ENCODE results near the gene OR2AG2. TPM values are rescaled to one million over a fixed set of nuclear protein-coding genes. Genes with fewer than 3 reads are reported as not detected.

Gene OR2AG2
- total RNA-seq, 2 donors from 2014 or later = 0.47 TPM; not detected in 1

DNA sequence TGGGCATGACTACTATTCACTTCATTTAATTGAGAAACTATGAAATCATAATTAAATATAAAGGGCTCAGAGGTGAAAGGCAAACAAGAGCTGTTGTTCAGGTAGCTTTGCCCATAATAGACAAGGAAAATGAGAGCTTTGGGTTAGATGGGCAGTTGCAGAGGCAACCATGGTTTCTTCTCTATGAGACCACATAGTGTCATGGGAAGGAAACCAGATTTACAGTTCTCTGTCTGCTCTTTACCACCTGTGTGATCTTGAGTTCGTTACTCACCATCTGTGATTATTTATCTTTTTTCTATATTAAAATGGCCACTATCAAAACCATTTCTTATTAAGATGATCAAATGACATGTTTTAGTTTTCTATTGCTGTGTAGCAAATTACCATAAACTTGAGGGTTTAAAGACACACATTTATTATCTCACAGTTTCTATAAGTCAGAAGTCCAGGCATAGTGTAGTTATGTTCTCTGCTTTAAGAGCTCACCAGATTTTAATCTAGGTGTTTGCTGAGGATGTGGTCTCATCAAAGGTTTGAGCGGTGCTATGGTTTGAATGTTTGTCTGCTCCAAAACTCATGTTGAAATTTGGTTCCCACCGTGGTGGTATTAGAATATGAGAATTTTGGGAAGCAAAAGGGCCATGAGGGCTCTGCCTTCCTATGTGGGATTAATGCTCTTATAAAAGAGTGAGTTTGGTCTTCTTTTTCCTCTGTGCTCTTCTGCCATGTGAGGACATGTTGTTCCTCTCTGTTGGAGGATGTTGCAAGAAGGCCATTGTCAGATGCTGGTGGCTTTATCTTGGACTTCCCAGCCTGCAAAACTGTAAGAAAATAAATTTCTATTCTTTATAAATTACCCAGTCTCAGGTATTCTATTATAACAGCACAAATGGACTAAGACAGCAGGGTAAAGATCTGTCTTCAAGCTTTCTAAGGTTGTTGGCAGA lies 38.2 kb downstream of the OR2AG2 start:
- Histone ChIP-seq H3K27me3 (no peaks in the 10 kb centered on the region), H3K36me3 (no peaks in the 10 kb centered on the region), H3K9me3 (no peaks in the 10 kb centered on the region), H3K4me1 (no peaks in the 10 kb centered on the region), H3K27ac (no peak overlapping the region), H3K9ac (ENCODE audit: low read depth in 2 of 2, low read length in 2 of 2) (no peak overlapping the region), H3K4me3 (no peak overlapping the region)
- intact Hi-C loops (cut with DNase I) = no loop called here
- TF ChIP-seq, protein P1, sequence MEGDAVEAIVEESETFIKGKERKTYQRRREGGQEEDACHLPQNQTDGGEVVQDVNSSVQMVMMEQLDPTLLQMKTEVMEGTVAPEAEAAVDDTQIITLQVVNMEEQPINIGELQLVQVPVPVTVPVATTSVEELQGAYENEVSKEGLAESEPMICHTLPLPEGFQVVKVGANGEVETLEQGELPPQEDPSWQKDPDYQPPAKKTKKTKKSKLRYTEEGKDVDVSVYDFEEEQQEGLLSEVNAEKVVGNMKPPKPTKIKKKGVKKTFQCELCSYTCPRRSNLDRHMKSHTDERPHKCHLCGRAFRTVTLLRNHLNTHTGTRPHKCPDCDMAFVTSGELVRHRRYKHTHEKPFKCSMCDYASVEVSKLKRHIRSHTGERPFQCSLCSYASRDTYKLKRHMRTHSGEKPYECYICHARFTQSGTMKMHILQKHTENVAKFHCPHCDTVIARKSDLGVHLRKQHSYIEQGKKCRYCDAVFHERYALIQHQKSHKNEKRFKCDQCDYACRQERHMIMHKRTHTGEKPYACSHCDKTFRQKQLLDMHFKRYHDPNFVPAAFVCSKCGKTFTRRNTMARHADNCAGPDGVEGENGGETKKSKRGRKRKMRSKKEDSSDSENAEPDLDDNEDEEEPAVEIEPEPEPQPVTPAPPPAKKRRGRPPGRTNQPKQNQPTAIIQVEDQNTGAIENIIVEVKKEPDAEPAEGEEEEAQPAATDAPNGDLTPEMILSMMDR (IDR thresholded peaks at IDR 0.05) = no peak
- DNase-seq = no peak

DNA sequence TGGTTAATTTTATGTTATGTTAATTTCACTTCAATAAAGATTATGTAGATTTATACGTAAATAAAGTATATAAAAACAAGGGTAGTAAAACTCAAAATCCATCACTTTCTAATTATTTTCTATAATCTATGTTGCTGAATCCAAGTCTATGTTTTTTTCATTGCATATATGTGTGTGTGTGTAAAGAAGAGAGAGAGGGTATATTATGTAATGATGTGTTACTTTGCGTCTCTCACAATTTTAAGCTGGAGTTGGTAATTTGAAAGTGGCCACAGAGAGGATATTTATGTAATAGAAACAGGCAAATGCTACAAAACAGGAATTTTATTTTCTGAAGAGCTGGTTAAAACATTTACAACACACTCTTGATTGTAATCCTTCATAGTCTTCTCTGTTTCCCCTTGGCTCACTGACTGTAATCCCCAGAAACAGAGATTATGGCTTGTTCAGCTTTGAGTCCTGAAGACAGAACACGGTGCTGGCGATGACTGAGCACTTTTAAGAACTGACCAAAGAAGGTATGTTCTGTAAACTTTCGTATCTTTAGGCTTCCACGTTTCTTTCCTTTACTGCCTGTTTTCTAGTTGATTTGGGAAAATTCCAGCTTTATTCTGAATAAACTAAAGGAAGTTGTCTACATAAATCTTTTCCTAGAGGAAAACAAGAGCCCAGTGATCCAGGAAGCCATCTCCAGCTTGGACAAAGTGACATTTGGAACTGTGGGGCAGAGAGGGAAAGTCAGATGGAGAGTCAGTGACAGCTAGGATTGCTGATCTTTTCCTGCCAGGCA lies 43.6 kb downstream of the OR2AG2 start:
- Histone ChIP-seq H3K27ac (no peak overlapping the region), H3K36me3 (no peaks in the 10 kb centered on the region), H3K4me3 (no peak overlapping the region), H3K9me3 (no peaks in the 10 kb centered on the region), H3K9ac (ENCODE audit: low read depth in 2 of 2, low read length in 2 of 2) (no peak overlapping the region), H3K4me1 (no peaks in the 10 kb centered on the region), H3K27me3 (no peaks in the 10 kb centered on the region)
- intact Hi-C loops (cut with DNase I) = no loop called here
- DNase-seq = no peak
- TF ChIP-seq, protein P1 (IDR thresholded peaks at IDR 0.05) = no peak

DNA sequence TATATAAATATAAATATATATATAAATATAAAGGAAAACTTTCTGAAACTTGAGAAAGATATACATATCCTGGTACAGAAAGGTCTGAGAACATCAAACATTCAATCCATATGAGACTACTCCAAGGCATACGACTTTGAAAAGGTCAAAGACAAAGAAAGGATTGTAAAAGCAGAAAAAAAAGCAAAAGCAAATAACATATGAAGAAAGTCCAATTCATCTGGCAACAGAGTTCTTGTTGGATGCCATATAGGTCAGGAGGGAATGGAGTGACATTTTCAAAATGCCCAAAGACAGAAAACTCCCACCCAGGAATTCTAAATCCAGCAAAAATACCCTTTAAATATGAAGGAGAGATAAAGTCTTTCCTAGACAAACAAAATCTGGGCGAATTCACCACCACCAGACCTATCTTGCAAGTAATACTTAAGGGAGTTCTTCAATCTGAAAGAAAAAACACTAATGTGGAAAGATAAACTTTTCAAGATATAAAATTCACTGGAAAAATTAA lies 46.3 kb downstream of the OR2AG2 start:
- H3K9ac ChIP-seq (ENCODE audit: low read depth in 2 of 2, low read length in 2 of 2) = no peak overlapping the region
- DNase-seq = no peak
- H3K4me3 ChIP-seq = no peak overlapping the region
- intact Hi-C loops (cut with DNase I) = no loop called here
- no peaks in the 10 kb centered on the region for H3K36me3 ChIP-seq
- TF ChIP-seq, protein P1 (IDR thresholded peaks at IDR 0.05) = no peak
- no peaks in the 10 kb centered on the region for H3K9me3 ChIP-seq
- no peak overlapping the region for H3K27ac ChIP-seq
- H3K27me3 ChIP-seq = no peaks in the 10 kb centered on the region
- H3K4me1 ChIP-seq = no peaks in the 10 kb centered on the region

DNA sequence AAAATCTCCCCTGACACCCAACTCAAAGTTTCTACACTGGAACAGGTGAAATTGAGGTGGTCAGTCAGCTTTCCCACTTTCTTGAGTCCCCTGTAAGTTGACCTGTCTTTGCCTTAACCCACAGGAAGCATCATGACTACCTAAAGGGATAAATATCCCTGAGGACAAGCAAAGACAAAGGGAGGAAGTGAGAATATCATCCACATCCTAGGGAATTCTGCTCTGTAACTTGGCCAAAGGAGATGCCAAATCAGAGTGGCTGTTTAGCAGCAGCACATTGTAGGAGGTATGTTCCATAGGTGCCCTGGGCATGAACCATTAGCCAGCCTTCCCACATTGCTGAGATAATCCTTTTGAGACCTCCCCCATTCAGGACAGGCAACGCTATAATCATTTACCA lies 47.8 kb downstream of the OR2AG2 start:
- TF ChIP-seq, protein P1 (IDR thresholded peaks at IDR 0.05) = no peak
- Histone ChIP-seq H3K9me3 (no peaks in the 10 kb centered on the region), H3K4me1 (no peaks in the 10 kb centered on the region), H3K4me3 (no peak overlapping the region), H3K9ac (ENCODE audit: low read depth in 2 of 2, low read length in 2 of 2) (no peak overlapping the region), H3K27ac (no peak overlapping the region), H3K27me3 (no peaks in the 10 kb centered on the region), H3K36me3 (no peaks in the 10 kb centered on the region)
- intact Hi-C loops (cut with DNase I) = no loop called here
- DNase-seq = no peak

DNA sequence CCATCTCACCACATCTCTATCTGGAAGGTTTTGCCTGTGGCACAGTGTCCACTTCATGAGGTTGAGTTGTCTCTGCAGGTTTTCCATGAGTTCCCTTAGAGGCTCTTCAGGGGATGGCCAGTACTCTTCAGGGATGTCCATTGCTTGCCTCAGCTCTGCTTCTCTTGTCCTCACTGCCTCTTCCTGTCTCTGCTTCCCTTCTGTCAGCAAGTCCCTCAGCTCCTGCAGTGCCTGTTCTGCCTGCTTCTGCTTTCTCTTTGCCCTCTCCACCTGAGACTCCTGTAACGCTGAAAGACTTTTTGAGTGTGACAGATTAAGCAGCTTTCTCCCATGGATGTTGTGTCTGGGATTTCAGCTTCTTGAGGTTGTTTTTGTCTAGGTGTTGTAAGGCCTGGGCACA lies 50.4 kb downstream of the OR2AG2 start:
- Histone ChIP-seq H3K4me1 (no peaks in the 10 kb centered on the region), H3K9ac (ENCODE audit: low read depth in 2 of 2, low read length in 2 of 2) (no peak overlapping the region), H3K27me3 (no peaks in the 10 kb centered on the region), H3K4me3 (no peak overlapping the region), H3K27ac (no peak overlapping the region), H3K9me3 (no peaks in the 10 kb centered on the region), H3K36me3 (no peaks in the 10 kb centered on the region)
- no peak for DNase-seq
- intact Hi-C loops (cut with DNase I) = no loop called here
- TF ChIP-seq, protein P1 (IDR thresholded peaks at IDR 0.05) = no peak
